Mononuclear cell (primary cell): ENCODE results near the gene SCN2B. TPM values are rescaled to one million over a fixed set of nuclear protein-coding genes. Genes with fewer than 3 reads are reported as not detected.
A peak's percentile ranks its signal among the peaks of the same experiment; 100 is the strongest.

Experiments used
- H3K27me3 ChIP-seq: 2 replicates; pipeline ENCODE4 v1.6.0; 2011; ENCODE audit warnings: low read length, control low read depth; ENCODE audit not compliant: insufficient read depth
- H3K4me1 ChIP-seq: 2 replicates; pipeline ENCODE4 v1.5.1; 2011; ENCODE audit warnings: mild to moderate bottlenecking, low read length, control low read depth; ENCODE audit not compliant: insufficient read depth
- H3K4me3 ChIP-seq: 2 replicates; pipeline ENCODE4 v1.5.1; 2011; ENCODE audit warnings: mild to moderate bottlenecking, low read length, moderate library complexity
- H3K9me3 ChIP-seq: 2 replicates; pipeline ENCODE4 v1.5.1; 2011; ENCODE audit warnings: low read depth, mild to moderate bottlenecking, control low read depth, low read length
- total RNA-seq: library from RNA; depleted of rRNA; stranded (reverse); fragments of >200 nt; gene quantifications from one replicate; pipeline ENCODE4 v1.2.3, GENCODE V29; 2012

The SCN2B gene, protein sequence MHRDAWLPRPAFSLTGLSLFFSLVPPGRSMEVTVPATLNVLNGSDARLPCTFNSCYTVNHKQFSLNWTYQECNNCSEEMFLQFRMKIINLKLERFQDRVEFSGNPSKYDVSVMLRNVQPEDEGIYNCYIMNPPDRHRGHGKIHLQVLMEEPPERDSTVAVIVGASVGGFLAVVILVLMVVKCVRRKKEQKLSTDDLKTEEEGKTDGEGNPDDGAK
- total RNA-seq: not detected

DNA sequence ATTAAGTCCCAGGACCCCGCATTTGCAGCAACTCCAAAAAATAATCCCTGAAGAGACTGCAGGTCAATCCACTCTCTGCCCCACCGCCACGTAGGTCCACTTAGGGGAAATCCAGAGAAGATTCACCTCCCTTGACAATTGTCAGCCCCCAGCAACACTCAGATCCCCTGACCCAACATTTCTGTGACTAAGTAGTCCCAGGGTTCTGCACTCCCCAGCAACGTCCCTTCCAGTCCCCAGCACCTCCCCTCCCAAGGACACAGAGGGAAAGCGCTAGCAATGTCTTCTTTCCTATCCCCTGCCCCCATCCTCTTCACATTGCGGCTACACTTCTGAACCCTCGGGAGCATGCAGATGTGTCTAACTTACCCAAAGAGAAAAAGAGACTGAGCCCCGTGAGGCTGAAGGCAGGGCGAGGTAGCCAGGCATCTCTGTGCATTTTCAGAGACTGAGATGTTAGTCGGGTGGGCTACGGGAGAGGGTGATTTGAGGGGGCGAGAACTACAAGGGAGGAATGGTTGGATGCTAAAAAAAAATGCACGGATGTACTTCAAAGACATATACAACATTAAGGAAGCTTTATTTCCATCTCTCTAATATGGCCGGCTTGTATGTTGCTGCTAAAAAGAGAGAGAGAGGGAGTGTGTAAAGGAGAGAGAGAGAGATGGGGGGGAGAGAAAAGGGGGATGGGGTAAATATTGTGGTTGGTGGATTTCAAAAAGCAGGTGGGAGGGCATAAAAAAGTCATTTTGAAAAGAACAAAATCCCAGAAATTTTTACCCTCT, at the start of gene SCN2B:
TSS of gene SCN2B (minus strand) at position 647 of the 785 bp plus-strand sequence. CDS start at position 439, 208 bp downstream.
- H3K9me3 ChIP-seq: no peaks in the 10 kb centered on the region
- H3K4me3 ChIP-seq: no peak within 1 kb of the TSS
- H3K4me1 ChIP-seq: peaks cover 31% of the 10 kb centered on the region
- no peaks in the 10 kb centered on the region for H3K27me3 ChIP-seq

DNA sequence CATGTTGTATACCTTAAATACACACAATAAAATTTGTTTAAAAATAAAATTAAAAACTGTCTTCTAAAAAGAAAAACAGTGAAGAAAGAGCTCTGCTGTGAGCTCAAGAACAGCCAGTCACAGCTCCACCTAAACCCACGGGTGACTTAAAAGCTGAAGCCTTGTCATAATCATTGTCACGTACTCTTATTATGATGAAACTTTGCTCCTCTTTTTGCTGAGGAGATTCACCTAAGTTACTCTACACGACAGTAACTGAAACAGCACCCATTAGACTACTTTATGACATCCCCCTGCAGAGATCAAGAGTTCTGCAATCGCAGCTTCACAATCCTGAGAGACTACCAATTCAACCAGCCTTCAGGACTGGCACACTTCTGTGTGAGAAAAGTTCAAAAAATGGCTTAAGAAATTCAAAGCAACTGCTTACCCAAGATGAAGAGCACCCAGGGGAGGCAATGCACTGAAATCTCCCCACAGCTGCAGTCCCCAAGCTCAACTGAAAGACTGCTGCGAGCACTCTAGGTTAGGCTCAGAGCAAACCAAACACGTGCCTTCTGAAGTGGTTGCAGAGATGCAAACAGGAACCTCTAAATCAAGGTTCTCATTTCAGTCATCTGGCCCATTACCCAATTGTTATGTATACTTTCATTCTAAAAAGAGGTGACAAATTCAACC, 48.2 kb upstream of the SCN2B start, which contains the start of gene JAML:
TSS of gene JAML (minus strand) at position 501 of the 678 bp plus-strand sequence. CDS start 10,145 bp downstream, outside the sequence.
- Histone ChIP-seq H3K27me3 (no peaks in the 10 kb centered on the region), H3K4me3 (peak within 1 kb of the TSS; percentile 78), H3K9me3 (no peaks in the 10 kb centered on the region), H3K4me1 (peaks cover 91% of the 10 kb centered on the region)

DNA sequence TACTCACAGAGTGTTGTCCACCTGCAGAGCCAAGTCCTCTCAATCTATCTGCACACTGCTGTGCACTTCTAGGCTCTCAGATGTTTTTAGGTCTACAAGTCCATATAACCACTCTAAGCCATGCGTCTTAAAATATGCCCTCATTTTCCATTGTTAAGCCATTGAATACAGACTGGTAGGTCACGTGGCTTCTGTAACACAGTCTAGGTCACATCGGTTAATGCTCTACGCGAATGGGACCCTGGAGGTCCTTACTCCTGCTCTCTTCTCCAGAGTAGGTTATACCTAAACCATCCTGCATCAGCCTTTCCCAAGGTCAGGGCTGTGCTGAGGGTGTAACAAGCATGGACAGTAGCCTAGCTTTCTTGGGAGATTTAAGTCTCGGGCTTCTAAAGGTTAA, 47.6 kb upstream of the SCN2B start:
- Histone ChIP-seq H3K9me3 (no peaks in the 10 kb centered on the region), H3K27me3 (no peaks in the 10 kb centered on the region), H3K4me1 (peaks cover 91% of the 10 kb centered on the region), H3K4me3 (peak overlapping the region; percentile 78)

DNA sequence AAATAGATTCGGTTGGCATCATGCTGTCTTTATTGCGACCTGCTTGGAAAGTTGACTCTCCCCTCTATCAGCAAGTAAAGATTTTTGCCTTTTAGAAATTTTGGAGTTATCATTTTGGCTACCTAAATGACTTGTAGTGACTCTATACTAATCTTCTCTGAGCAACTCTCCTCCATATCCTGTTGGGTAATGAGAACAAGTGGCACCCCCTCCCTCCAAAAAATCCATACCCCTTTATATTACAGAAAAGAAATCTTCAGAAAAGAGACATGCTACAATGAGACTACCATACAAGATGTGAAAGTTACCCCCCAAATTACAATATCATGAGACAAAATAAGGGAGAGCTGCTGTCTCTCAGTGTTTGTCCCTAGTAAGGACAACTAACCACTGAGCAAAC, 47.1 kb upstream of the SCN2B start:
- H3K27me3 ChIP-seq: no peaks in the 10 kb centered on the region
- H3K4me3 ChIP-seq: peak overlapping the region; percentile 78
- no peaks in the 10 kb centered on the region for H3K9me3 ChIP-seq
- H3K4me1 ChIP-seq: peaks cover 91% of the 10 kb centered on the region

DNA sequence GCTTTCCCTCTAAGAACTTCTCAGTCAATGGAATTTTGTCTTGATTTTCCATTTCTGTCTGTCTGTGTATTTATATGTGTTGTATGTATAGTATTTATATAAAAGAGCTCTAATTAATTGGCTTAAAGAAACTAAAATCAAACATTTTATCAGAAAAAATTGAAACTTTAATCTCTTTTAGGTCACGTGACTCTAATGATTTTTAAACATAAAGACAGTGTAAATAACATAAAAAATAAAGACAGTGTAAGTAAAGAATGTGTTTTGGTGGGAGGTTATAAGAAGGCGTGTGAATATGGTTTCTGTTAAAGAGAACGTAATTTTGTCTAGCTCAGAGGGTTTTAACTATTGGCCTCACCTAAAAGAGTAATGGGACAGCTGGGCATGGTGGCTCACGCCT, 46.0 kb upstream of the SCN2B start:
- Histone ChIP-seq H3K9me3 (no peaks in the 10 kb centered on the region), H3K27me3 (no peaks in the 10 kb centered on the region), H3K4me3 (peak overlapping the region; percentile 78), H3K4me1 (peaks cover 91% of the 10 kb centered on the region)

DNA sequence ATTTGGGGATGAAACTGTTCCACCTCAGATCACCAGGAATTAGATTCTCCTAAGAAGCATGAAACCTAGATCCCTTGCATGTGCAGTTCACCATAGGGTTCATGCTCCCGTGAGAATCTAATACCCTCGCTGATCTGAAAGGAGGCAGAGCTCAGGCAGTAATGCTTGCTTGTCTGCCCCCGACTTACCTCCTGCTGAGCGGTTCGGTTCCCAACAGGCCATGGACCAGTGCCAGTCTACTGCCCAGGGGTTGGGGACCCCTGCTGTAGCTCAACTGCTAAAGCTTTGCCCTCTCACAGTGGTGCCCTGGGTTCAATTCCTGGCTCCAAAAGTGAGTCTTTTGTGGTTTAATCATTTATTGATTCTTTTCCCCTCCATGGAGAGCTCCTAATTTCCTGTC, 45.0 kb upstream of the SCN2B start:
- Histone ChIP-seq H3K4me1 (peaks cover 91% of the 10 kb centered on the region), H3K9me3 (no peaks in the 10 kb centered on the region), H3K4me3 (no peak overlapping the region), H3K27me3 (no peaks in the 10 kb centered on the region)

DNA sequence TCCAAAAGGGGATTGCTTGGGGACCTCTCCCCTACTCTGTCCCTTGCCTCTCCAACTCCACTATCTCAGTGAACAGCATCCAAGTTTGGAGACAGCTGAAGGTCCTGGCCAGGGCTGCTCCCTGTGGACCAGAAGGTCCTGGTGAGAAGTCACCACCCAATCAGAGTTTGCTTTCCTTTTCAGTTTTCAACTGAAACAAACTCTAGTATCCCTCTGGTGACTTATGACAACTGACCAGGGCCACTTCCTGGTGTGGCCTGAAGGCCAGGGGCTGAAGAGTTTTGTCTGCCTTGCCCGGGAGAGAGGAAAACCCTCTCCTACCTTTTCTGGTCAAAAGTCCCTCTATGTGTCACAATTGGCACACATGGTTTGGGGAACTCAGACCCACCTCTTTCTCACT, 43.3 kb upstream of the SCN2B start:
- H3K4me3 ChIP-seq: peak overlapping the region; percentile 13
- peaks cover 91% of the 10 kb centered on the region for H3K4me1 ChIP-seq
- H3K27me3 ChIP-seq: no peaks in the 10 kb centered on the region
- no peaks in the 10 kb centered on the region for H3K9me3 ChIP-seq

DNA sequence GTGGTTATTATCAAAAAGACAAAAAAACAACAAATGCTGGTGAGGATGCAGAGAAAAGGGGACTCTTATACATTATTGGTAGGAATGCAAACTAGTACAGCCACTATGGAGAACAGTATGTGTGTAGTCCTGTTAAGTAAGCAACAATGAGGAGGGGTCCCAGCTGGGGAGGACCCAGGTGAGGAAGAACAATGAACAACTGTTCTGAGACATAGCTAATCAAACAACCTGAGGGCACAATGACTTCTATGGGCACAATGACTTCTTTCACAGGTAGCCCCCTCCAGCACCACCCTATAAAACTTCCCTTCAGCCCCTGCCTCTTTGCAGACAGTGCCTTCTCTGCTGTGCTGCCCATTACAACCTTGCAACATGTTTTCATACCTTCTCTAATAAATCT, 42.8 kb upstream of the SCN2B start:
- Histone ChIP-seq H3K4me3 (no peak overlapping the region), H3K4me1 (peaks cover 93% of the 10 kb centered on the region), H3K9me3 (no peaks in the 10 kb centered on the region), H3K27me3 (no peaks in the 10 kb centered on the region)

DNA sequence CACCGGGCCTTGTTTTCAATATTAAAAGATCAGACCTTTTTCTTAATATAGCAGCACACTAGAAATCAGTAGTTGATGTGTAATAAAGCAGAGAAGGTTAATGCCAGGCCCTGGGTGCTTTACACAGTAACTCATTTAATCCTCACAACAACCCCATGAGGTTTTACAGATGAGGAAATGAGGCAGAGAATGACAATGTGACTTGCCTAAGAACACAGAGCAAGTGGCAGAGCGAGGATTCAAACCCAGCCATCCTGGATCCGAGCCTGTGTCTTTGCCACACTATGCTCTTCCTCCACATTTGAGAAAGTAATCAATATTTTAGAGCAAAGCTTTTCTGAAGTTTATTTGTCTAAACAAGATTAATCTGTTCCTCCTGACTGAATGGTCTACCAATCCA, 41.1 kb upstream of the SCN2B start:
- Histone ChIP-seq H3K9me3 (no peaks in the 10 kb centered on the region), H3K4me3 (no peak overlapping the region), H3K4me1 (peaks cover 100% of the 10 kb centered on the region), H3K27me3 (no peaks in the 10 kb centered on the region)

DNA sequence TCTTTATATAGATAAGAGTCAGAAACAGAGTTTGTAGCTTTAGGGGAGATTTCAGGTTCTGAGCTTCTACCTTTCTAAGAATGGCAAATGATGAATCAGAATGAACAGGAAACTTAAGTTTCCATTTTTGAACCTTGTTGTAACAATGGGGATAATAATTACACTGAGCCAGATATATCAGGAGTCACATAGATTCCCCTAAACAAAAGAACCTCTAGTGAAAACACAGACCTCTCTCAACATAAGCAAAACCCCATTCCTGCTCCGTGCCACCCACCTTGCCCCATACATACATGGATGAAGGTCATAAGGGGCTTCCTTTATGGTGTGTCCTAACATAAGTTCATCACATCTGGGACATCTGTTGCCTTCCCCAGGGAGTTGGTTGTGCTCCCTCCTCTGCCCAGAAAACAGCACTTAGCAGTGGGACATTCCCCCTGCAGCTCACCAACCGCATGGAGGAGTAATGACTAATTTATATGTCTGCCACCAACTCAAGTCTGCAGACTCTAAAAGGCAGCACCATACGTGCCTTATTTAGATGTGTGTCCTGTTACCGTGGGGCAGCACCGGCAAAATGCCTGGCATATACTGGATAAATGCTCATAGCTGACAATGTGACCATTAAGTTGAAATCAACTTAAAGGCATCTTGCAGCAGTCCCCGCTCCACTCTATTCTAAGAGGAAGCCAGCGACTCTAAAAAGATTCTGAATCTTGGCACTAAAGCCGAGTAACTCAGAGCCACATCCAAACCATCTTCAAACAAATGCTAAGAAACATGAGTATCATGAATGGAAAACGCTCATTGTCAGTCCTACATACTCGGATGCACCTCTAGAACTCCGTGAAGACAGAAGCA, 40.4 kb upstream of the SCN2B start:
- Histone ChIP-seq H3K4me1 (peaks cover 100% of the 10 kb centered on the region), H3K27me3 (no peaks in the 10 kb centered on the region), H3K4me3 (peak overlapping the region; percentile 6), H3K9me3 (no peaks in the 10 kb centered on the region)

DNA sequence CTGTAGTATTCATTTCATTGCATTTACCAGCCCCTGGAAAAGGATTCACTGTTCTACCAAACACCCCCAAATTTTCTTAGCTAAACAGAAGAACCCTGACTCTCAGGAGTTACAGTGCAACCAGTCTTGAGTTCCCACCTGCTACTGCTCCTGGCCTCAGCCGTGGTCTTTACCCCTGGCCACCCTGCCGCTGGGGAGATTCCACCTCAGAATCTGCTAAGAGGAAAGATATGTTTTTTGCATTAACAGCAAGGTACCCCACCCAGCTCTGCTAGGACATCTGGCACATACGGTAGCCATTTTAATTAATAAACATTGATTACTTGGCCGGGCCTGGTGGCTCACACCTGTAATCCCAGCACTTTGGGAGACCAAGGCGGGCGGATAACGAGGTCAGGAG, 39.3 kb upstream of the SCN2B start:
- Histone ChIP-seq H3K27me3 (no peaks in the 10 kb centered on the region), H3K4me3 (no peak overlapping the region), H3K9me3 (no peaks in the 10 kb centered on the region), H3K4me1 (peaks cover 99% of the 10 kb centered on the region)

DNA sequence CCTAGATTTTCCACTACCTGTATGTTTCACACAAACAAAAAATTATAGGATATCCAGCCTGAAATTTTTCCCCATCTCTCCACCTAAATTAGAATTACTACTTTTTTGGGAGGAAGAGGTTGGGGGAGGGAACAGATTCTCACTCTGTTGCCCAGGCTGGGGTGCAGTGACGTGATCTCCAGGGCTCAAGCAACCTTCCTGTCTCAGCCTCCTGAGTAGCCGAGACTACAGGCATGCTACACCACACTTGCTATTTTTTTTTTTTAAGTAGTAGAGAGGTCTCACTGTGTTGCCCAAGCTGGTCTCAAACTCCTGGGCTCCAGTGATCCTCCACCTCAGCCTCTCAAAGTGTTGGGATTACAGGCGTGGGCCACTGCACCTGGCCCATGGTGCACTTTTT, 38.8 kb upstream of the SCN2B start:
- no peaks in the 10 kb centered on the region for H3K9me3 ChIP-seq
- no peaks in the 10 kb centered on the region for H3K27me3 ChIP-seq
- H3K4me1 ChIP-seq: peaks cover 99% of the 10 kb centered on the region
- no peak overlapping the region for H3K4me3 ChIP-seq

DNA sequence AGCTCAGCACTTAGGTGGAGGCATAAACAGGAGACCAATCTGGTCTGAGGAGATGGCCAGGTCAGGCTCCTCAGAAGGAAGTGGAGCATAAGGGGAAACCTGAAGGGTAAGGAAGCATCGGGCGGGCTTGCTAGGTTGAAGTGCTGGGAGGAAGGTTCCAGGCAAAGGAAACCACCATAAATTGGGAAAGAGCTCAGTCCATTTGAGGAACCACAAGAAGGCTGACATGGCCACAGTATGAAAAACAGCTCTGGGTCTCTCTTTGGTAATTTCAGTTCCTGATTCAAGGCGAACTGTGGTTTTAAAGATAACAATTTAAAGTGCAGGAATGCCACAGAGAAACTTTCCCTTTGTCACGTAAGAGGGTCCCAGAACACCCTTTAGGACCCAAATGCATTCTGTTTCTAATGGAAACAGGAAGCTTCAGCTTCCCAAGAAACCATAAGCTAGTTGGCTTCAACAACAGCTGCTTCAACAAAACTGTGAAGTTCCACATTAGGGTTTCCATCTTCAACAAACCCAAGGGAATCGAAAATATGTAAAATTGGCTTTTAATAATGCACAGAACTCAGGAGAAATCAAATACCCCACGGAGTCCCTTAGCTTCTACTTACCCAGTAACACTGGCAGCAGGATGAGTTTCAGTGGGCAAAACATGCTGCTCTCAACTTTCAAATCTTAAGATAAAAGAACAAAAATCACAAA, 37.9 kb upstream of the SCN2B start:
- H3K27me3 ChIP-seq: no peaks in the 10 kb centered on the region
- peaks cover 97% of the 10 kb centered on the region for H3K4me1 ChIP-seq
- no peak overlapping the region for H3K4me3 ChIP-seq
- H3K9me3 ChIP-seq: no peaks in the 10 kb centered on the region

DNA sequence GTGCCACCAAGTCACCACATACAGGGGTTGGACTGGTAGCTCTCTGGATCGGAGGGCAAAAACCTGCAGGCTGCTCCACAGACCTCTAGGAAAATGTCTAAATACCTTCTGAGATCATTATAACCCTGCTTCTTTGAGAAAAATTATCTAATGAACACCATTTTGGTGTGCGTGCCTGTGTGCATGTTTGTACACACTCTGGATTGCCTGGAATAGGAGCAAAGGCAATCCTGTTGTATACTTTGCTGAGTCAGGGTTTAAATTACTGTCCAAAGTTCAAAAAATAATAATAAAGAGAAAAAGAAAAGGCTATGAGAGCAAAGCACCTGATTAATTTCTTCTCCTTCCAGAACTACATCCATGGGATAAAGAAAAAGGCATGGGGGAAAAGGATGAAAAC, 37.3 kb upstream of the SCN2B start:
- Histone ChIP-seq H3K27me3 (no peaks in the 10 kb centered on the region), H3K9me3 (no peaks in the 10 kb centered on the region), H3K4me3 (no peak overlapping the region), H3K4me1 (peaks cover 97% of the 10 kb centered on the region)
